Measurements from ENCODE around the gene SPSB1. TPM values are rescaled to one million over a fixed set of nuclear protein-coding genes. Genes with fewer than 3 reads are reported as not detected.
"Not testable (repeated sequence)": the region's sequence is repeated elsewhere in the genome, so short reads cannot be mapped to it uniquely, and the experiment has no call there.

SPSB1 gene
- total and polyA plus RNA-seq, 2 experiments from 2014 or later, result 13.5 to 22.7 TPM

DNA sequence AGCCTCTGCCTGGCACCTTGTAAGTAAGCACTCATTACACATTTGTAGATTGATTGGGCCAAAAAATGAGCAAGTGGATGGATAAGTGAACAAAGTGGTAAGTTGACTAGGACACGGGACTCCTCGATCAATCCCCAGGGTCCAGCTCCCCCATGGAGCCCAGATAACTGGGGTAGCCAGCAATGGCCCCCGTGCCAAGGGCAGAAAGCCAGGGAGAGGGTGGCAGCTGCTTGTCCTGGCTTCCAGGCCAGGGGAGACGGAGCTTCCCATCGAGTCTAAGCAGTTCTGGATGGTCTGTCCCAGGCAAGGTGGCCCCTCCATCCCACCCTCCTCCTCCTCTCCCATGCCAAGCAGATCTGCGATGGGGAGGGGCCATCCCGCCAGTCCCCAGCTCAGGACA is 91.4 kb downstream of the SPSB1 start:
- H3K27me3 ChIP-seq (replicated peaks; ENCODE audit: insufficient read depth), result no peaks in the 10 kb centered on the region
- H3K4me3 ChIP-seq, result no peak overlapping the region
- no peak overlapping the region for H3K4me2 ChIP-seq (ENCODE audit: unreplicated experiment)
- in situ Hi-C loops (cut with MboI), result no loop called here
- H3K27ac ChIP-seq, result no peak overlapping the region
- no peaks in the 10 kb centered on the region for H3K4me1 ChIP-seq (ENCODE audit: insufficient read depth)
- 66 to 71% methylated on average over 7 of the region's 7 CpGs for WGBS, 2 experiments (ENCODE audit: low coverage in 1 of 2, low lambda C conversion rate in 2 of 2, missing lambda C conversion rate in 2 of 2)
- H3K79me2 ChIP-seq (ENCODE audit: insufficient read depth), result no peaks in the 10 kb centered on the region
- no peaks in the 10 kb centered on the region for H3K36me3 ChIP-seq (ENCODE audit: low read depth)
- H3K9me3 ChIP-seq (ENCODE audit: low read depth), result no peaks in the 10 kb centered on the region
- no peaks in the 10 kb centered on the region for H4K20me1 ChIP-seq (ENCODE audit: insufficient read depth)
- no peaks in the 10 kb centered on the region for H3F3A ChIP-seq (ENCODE audit: insufficient read depth)
- no peaks in the 10 kb centered on the region for H3K9me2 ChIP-seq (ENCODE audit: insufficient read depth)
- no peak for DNase-seq
- no peak overlapping the region for H2AFZ ChIP-seq
- no peak for TF ChIP-seq EZH2 (IDR thresholded peaks at IDR 0.05; ENCODE audit: insufficient read depth, poor library complexity, severe bottlenecking)
- no peak for TF ChIP-seq EZH2phosphoT487 (IDR thresholded peaks at IDR 0.05; ENCODE audit: insufficient read depth, low read depth)
- H3K9ac ChIP-seq, result no peak overlapping the region

DNA sequence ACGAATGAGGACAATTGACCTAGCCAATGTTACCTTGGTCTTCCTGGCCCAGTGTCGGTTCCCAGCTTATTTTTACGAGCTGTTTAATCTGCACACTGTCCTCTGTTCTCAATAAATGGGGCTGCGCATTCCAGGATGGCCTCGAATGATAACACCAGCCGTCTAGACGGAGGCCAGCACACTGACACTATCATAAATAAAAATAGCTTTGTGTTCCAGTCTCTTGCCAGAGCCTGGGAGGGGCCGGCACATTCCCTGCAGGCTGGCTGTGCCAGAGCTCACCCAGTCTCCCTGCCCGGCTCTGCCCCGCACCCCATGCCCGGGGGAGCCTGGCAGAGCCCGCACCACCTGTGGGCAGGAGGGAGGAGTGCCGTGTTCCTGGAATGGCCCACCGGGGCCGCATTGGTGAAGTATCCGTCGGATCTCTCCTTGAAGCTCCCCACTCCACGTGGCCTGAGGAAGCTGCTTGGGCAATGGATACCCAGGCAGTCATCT is 92.1 kb downstream of the SPSB1 start:
- Histone ChIP-seq H3K9me3 (ENCODE audit: low read depth) (no peaks in the 10 kb centered on the region), H3K36me3 (ENCODE audit: low read depth) (no peaks in the 10 kb centered on the region), H3K4me1 (ENCODE audit: insufficient read depth) (no peaks in the 10 kb centered on the region), H3K9ac (no peak overlapping the region), H3K27ac (no peak overlapping the region), H2AFZ (0 out of 2 replicates have a peak overlapping the region, but pooled peaks have one; percentile 29), H3K4me3 (no peak overlapping the region), H3F3A (ENCODE audit: insufficient read depth) (no peaks in the 10 kb centered on the region), H3K4me2 (ENCODE audit: unreplicated experiment) (peak overlapping the region; percentile 12), H4K20me1 (ENCODE audit: insufficient read depth) (no peaks in the 10 kb centered on the region), H3K9me2 (ENCODE audit: insufficient read depth) (no peaks in the 10 kb centered on the region), H3K79me2 (ENCODE audit: insufficient read depth) (no peaks in the 10 kb centered on the region), H3K27me3 (replicated peaks; ENCODE audit: insufficient read depth) (no peaks in the 10 kb centered on the region; the same call in 1 of the 2 replicates)
- 9 to 11% methylated on average over 18 of the region's 18 CpGs for WGBS, 2 experiments (ENCODE audit: low coverage in 1 of 2, low lambda C conversion rate in 2 of 2, missing lambda C conversion rate in 2 of 2)
- peak; percentile 31 for DNase-seq
- TF ChIP-seq EZH2 (IDR thresholded peaks at IDR 0.05; ENCODE audit: insufficient read depth, poor library complexity, severe bottlenecking) (no peak), EZH2phosphoT487 (IDR thresholded peaks at IDR 0.05; ENCODE audit: insufficient read depth, low read depth) (no peak)
- in situ Hi-C loops (cut with MboI), result no loop called here

DNA sequence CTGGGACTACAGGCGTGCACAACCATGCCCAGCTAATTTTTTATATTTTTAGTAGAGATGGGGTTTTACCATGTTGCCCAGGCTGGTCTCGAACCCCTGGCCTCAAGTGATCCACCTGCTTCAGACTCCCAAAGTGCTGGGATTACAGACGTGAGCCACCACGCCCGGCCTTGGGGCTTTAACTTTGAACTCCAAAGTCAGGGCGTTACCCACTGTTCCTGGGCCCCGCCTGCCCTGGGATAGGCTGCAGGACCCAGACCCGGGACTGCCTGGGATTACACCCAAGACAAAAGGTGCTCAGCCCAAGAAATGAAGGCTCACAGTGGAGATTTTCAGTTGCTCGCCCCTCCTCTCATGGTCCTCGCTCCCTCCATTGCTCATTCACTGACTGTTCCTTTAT is 92.7 kb downstream of the SPSB1 start:
- H3K4me2 ChIP-seq (ENCODE audit: unreplicated experiment); H3K9ac ChIP-seq; H3K9me3 ChIP-seq (ENCODE audit: low read depth); H2AFZ ChIP-seq; H3K36me3 ChIP-seq (ENCODE audit: low read depth); in situ Hi-C loops (cut with MboI); H3K79me2 ChIP-seq (ENCODE audit: insufficient read depth); H3K4me1 ChIP-seq (ENCODE audit: insufficient read depth); H3K27ac ChIP-seq; H3F3A ChIP-seq (ENCODE audit: insufficient read depth); H3K4me3 ChIP-seq; H4K20me1 ChIP-seq (ENCODE audit: insufficient read depth); H3K27me3 ChIP-seq (replicated peaks; ENCODE audit: insufficient read depth); H3K9me2 ChIP-seq (ENCODE audit: insufficient read depth); DNase-seq: not testable (repeated sequence)
- whole genome bisulfite sequencing, 2 experiments (ENCODE audit: low coverage in 1 of 2, low lambda C conversion rate in 2 of 2, missing lambda C conversion rate in 2 of 2), result 84 to 91% methylated on average over 10 of the region's 10 CpGs

- TF ChIP-seq EZH2 (IDR thresholded peaks at IDR 0.05; ENCODE audit: insufficient read depth, poor library complexity, severe bottlenecking) (no peak), EZH2phosphoT487 (IDR thresholded peaks at IDR 0.05; ENCODE audit: insufficient read depth, low read depth) (no peak)
- no peak overlapping the region for H3K9ac ChIP-seq
- no peaks in the 10 kb centered on the region; the same call in 1 of the 2 replicates for H3K27me3 ChIP-seq (replicated peaks; ENCODE audit: insufficient read depth)
- no peaks in the 10 kb centered on the region for H4K20me1 ChIP-seq (ENCODE audit: insufficient read depth)
- no peaks in the 10 kb centered on the region for H3K4me1 ChIP-seq (ENCODE audit: insufficient read depth)
- H3F3A ChIP-seq (ENCODE audit: insufficient read depth), result no peaks in the 10 kb centered on the region
- 86% methylated on average over 20 of the region's 20 CpGs for WGBS, 2 experiments (ENCODE audit: low coverage in 1 of 2, low lambda C conversion rate in 2 of 2, missing lambda C conversion rate in 2 of 2)
- no peak overlapping the region for H2AFZ ChIP-seq
- H3K79me2 ChIP-seq (ENCODE audit: insufficient read depth), result no peaks in the 10 kb centered on the region
- H3K27ac ChIP-seq, result no peak overlapping the region
- no peak overlapping the region for H3K4me3 ChIP-seq
- in situ Hi-C loops (cut with MboI), result no loop called here
- no peaks in the 10 kb centered on the region for H3K36me3 ChIP-seq (ENCODE audit: low read depth)
- no peaks in the 10 kb centered on the region for H3K9me3 ChIP-seq (ENCODE audit: low read depth)
- no peak for DNase-seq
- H3K9me2 ChIP-seq (ENCODE audit: insufficient read depth), result no peaks in the 10 kb centered on the region
- H3K4me2 ChIP-seq (ENCODE audit: unreplicated experiment), result no peak overlapping the region
Measured at GRCh38 chr1:9385801-9386573, 93.3 kb downstream of the SPSB1 start.
